ENCODE data around the gene NAGLU.
A peak's percentile ranks its signal among the peaks of the same experiment; 100 is the strongest.

Gene NAGLU

GRCh38 chr17:42565523-42566214, 29.6 kb downstream of the NAGLU start:
- no peak for DNase-seq

- no peak for DNase-seq
Observed at GRCh38 chr17:42566215-42566882, 30.3 kb downstream of the NAGLU start.

- peak; percentile 96 for DNase-seq
Observed at GRCh38 chr17:42566883-42567573, 31.0 kb downstream of the NAGLU start, which contains the start of gene MLX. TSS of gene MLX (plus strand) at chr17:42567100. CDS start at chr17:42567125, 25 bp downstream.

- DNase-seq, result no peak
Observed at GRCh38 chr17:42568341-42569111, 32.5 kb downstream of the NAGLU start.

- DNase-seq, result no peak
Observed at GRCh38 chr17:42571435-42572225, 35.6 kb downstream of the NAGLU start.

- DNase-seq, result no peak
Observed at GRCh38 chr17:42573095-42573494, 37.1 kb downstream of the NAGLU start.

- no peak for DNase-seq
Observed at GRCh38 chr17:42574463-42574862, 38.4 kb downstream of the NAGLU start.

- DNase-seq, result no peak
Observed at GRCh38 chr17:42577140-42577531, 41.1 kb downstream of the NAGLU start.

GRCh38 chr17:42577532-42578281, 41.7 kb downstream of the NAGLU start, which contains the start of gene PSMC3IP:
TSS of gene PSMC3IP (minus strand) at chr17:42577729. CDS start at chr17:42577686, 43 bp downstream.
- peak; percentile 96 for DNase-seq

GRCh38 chr17:42578282-42578869, 42.3 kb downstream of the NAGLU start:
- DNase-seq, result peak; percentile 88

GRCh38 chr17:42579794-42580551, 43.9 kb downstream of the NAGLU start:
- no peak for DNase-seq

GRCh38 chr17:42581744-42582270, 45.8 kb downstream of the NAGLU start:
- DNase-seq, result no peak

GRCh38 chr17:42584880-42585279, 48.8 kb downstream of the NAGLU start:
- no peak for DNase-seq

GRCh38 chr17:42585353-42585752, 49.3 kb downstream of the NAGLU start:
- DNase-seq, result no peak

GRCh38 chr17:42586514-42587230, 50.6 kb downstream of the NAGLU start:
- no peak for DNase-seq

- no peak for DNase-seq
Observed at GRCh38 chr17:42590886-42591285, 54.8 kb downstream of the NAGLU start.

- no peak for DNase-seq
Observed at GRCh38 chr17:42591411-42591810, 55.4 kb downstream of the NAGLU start.
